HAP-1 (cell line): ENCODE data around the gene HIF1A.

Experiments used
- DNase-seq, 2 experiments: peaks; one replicate each; pipeline ENCODE4 v3.0.0-alpha.2; 2016 to 2020; ENCODE audit warnings: low spot score in 2 of 2
- H3K27me3 ChIP-seq: fragments of 250-450 bp; sonication (Bioruptor Pico); 2 replicates; pipeline ENCODE4 v1.5.1; 2020; ENCODE audit warnings: low read depth, mild to moderate bottlenecking, moderate library complexity
- H3K36me3 ChIP-seq: fragments of 250-450 bp; sonication (Bioruptor Pico); replicated peaks from 2 replicates; pipeline ENCODE4 v1.5.1; 2020; ENCODE audit warnings: mild to moderate bottlenecking
- H3K4me1 ChIP-seq: fragments of 250-450 bp; sonication (Bioruptor Pico); 2 replicates; pipeline ENCODE4 v1.5.1; 2020; ENCODE audit warnings: mild to moderate bottlenecking
- H3K4me3 ChIP-seq: fragments of 250-450 bp; sonication (Bioruptor Pico); 2 replicates; pipeline ENCODE4 v1.5.1; 2020; ENCODE audit warnings: mild to moderate bottlenecking, moderate library complexity
- H3K9me3 ChIP-seq: fragments of 250-450 bp; sonication (Bioruptor Pico); 2 replicates; pipeline ENCODE4 v1.5.1; 2020; ENCODE audit warnings: mild to moderate bottlenecking, moderate library complexity
- in situ Hi-C: fragments of 300-500 bp; cut with MboI; formaldehyde crosslinking; loops from 3 replicates; pipeline ENCODE4 v1.14.3; 2020; ENCODE audit warnings: low sequenced_read_pairs, inconsistent platforms, mixed read lengths

Gene HIF1A

GRCh38 chr14:61766151-61766550, 70.8 kb downstream of the HIF1A start:
- no peaks in the 10 kb centered on the region for H3K27me3 ChIP-seq
- in situ Hi-C loops, result no loop called here
- peak overlapping the region; percentile 58 for H3K4me3 ChIP-seq

DNA sequence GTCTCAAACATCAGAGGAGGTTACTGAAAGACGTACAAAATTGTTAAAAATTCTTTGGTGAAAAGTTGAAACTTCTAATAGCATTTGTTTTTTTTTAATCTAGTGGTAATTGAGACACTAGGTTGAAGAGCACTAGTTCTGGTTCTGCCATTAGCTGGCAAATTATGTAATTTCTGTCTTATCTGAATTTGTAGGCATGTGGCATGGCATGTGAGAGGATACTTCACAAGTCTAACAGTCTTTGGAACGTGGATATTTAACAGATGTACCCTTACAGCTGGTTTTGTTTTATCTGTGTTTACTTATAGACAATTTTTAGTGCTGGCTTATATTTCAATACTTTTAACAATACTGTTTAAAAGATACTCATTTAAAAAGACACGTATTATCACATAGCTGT, 72.9 kb downstream of the HIF1A start:
- peaks cover 36% of the 10 kb centered on the region for H3K36me3 ChIP-seq

More at GRCh38 chr14:61766151-61766550, 70.8 kb downstream of the HIF1A start:
- Histone ChIP-seq H3K4me1 (peaks cover 14% of the 10 kb centered on the region), H3K9me3 (no peaks in the 10 kb centered on the region), H3K36me3 (peaks cover 24% of the 10 kb centered on the region)
- no peak for DNase-seq

DNA sequence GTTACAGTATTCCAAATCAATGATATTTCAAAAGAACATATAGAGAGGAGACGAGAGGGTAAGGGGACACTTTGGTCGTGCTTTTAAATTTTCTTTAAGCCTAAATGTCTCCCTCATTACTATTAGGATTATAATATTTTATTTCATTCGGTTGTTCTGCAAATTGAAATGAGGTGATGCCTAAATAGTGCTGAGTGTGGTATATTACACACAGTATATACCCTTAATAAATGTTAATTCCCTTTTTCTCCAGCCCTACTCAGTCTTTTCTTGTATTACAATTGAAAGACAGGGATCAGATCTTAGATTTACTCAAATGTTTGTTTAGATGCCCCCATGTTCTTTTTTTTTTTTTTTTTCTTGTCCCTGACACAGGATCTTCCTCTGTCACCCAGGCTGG, 74.6 kb downstream of the HIF1A start:
- Histone ChIP-seq H3K4me3 (no peak overlapping the region), H3K4me1 (peaks cover 10% of the 10 kb centered on the region), H3K9me3 (no peaks in the 10 kb centered on the region), H3K27me3 (no peaks in the 10 kb centered on the region), H3K36me3 (peaks cover 39% of the 10 kb centered on the region)
- in situ Hi-C loops, result no loop called here
- no peak for DNase-seq

More for the DNA sequence above, 72.9 kb downstream of the HIF1A start:
- Histone ChIP-seq H3K27me3 (no peaks in the 10 kb centered on the region), H3K9me3 (no peaks in the 10 kb centered on the region), H3K4me1 (peaks cover 10% of the 10 kb centered on the region), H3K4me3 (no peak overlapping the region)
- DNase-seq, result no peak
- in situ Hi-C loops, result no loop called here

GRCh38 chr14:61774861-61775260, 79.5 kb downstream of the HIF1A start:
- Histone ChIP-seq H3K4me3 (no peak overlapping the region), H3K27me3 (no peaks in the 10 kb centered on the region), H3K4me1 (no peaks in the 10 kb centered on the region), H3K9me3 (no peaks in the 10 kb centered on the region), H3K36me3 (peaks cover 57% of the 10 kb centered on the region)
- in situ Hi-C loops, result no loop called here
- DNase-seq, result no peak

DNA sequence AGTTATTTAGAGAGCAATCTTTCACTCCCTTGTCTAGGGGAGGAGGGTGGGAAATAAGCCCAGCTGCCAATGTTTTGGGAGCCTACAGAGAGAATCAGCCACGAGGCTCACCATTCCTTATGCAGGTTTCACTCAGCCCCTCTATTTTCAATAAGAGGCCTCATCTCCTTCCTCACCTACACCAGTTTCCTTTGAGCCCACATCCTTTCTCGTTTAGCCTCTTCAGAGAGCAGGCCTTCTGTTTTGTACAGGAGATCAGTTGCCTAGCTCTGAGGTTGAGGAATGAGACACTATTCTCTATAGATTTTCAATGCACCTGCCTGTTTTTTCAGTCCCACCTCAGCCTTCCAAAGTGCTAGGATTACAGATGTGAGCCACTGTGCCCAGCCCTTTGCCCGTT, 84.8 kb downstream of the HIF1A start:
- Histone ChIP-seq H3K9me3 (no peaks in the 10 kb centered on the region), H3K36me3 (peaks cover 56% of the 10 kb centered on the region), H3K4me1 (no peaks in the 10 kb centered on the region), H3K27me3 (no peaks in the 10 kb centered on the region), H3K4me3 (no peak overlapping the region)
- no peak for DNase-seq
- in situ Hi-C loops, result no loop called here

GRCh38 chr14:61797309-61797708, 102.0 kb downstream of the HIF1A start:
- in situ Hi-C loops, result no loop called here
- Histone ChIP-seq H3K4me3 (no peak overlapping the region), H3K9me3 (no peaks in the 10 kb centered on the region), H3K27me3 (no peaks in the 10 kb centered on the region), H3K36me3 (peaks cover 8% of the 10 kb centered on the region), H3K4me1 (peaks cover 15% of the 10 kb centered on the region)
- DNase-seq, result no peak
